SU-DHL-6 (cell line): Measurements from ENCODE around the gene KCNK1.
"Not testable (repeated sequence)": the region's sequence is repeated elsewhere in the genome, so short reads cannot be mapped to it uniquely, and the experiment has no call there.

Experiments
- EZH2phosphoT487 ChIP-seq: fragments of 200-600 bp; sonication (generic), shearing (Covaris generic); conservative IDR thresholded peaks from 2 replicates; pipeline ENCODE4 v1.6.1; 2018; ENCODE audit warnings: mild to moderate bottlenecking, antibody characterized with exemption, low read length, moderate library complexity, mixed read lengths
- TF ChIP-seq, protein P1 (sequence below): fragments of 200-600 bp; sonication (generic); IDR thresholded peaks from one replicate; pipeline ENCODE4 v1.5.1; 2017; ENCODE audit warnings: antibody characterized with exemption, mild to moderate bottlenecking, low read length, moderate library complexity; ENCODE audit not compliant: insufficient read depth, poor library complexity, severe bottlenecking

DNA sequence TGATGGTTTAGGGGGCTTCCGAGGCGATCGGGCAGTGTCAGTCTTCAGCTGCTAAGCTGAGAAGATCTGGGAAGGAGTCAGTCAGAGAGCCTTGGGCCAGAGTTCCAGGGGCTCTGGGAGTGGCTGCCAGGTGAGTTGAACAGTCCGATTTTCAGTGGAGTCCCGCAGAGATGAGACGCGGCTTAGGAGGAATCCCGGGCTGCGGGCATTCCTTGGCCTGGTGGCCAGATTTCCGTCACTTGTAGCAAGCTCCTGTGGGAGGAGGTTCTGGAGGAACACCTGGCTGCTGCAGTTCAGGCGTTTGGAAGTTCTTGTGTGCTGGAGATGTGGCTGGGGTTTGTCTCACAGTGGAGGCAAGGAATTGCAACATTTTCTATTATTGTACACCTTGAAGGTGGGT lies 72.7 kb downstream of the KCNK1 start:
- TF ChIP-seq, protein P1, sequence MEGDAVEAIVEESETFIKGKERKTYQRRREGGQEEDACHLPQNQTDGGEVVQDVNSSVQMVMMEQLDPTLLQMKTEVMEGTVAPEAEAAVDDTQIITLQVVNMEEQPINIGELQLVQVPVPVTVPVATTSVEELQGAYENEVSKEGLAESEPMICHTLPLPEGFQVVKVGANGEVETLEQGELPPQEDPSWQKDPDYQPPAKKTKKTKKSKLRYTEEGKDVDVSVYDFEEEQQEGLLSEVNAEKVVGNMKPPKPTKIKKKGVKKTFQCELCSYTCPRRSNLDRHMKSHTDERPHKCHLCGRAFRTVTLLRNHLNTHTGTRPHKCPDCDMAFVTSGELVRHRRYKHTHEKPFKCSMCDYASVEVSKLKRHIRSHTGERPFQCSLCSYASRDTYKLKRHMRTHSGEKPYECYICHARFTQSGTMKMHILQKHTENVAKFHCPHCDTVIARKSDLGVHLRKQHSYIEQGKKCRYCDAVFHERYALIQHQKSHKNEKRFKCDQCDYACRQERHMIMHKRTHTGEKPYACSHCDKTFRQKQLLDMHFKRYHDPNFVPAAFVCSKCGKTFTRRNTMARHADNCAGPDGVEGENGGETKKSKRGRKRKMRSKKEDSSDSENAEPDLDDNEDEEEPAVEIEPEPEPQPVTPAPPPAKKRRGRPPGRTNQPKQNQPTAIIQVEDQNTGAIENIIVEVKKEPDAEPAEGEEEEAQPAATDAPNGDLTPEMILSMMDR: not testable (repeated sequence)
- not testable (repeated sequence) for TF ChIP-seq EZH2phosphoT487
